ENCODE data around the gene SIK2. TPM values are rescaled to one million over a fixed set of nuclear protein-coding genes. Genes with fewer than 3 reads are reported as not detected.

SIK2 gene
- total RNA-seq, 1 experiment from 2014 or later, result 10.3 TPM

Other genes with a start within 250 kb of the SIK2 start
- gene POU2AF1, start 223.2 kb upstream of the SIK2 start, total RNA-seq (2014; rRNA removed; shearing (Covaris generic); ENCODE audit: low replicate concordance), result not detected in 2 replicates
- gene BTG4, start 90.1 kb upstream of the SIK2 start, total RNA-seq (2014; rRNA removed; shearing (Covaris generic); ENCODE audit: low replicate concordance), result not detected in 2 replicates
- gene HOATZ, start 87.7 kb upstream of the SIK2 start, total RNA-seq (2014; rRNA removed; shearing (Covaris generic); ENCODE audit: low replicate concordance), result not detected in 2 replicates
- gene LAYN, start 61.7 kb upstream of the SIK2 start, total RNA-seq (2014; rRNA removed; shearing (Covaris generic); ENCODE audit: low replicate concordance), result 57.3 and 72.7 TPM in 2 replicates
- 16.1 TPM in 2 replicates for gene PPP2R1B, start 163.9 kb downstream of the SIK2 start, total RNA-seq (2014; rRNA removed; shearing (Covaris generic); ENCODE audit: low replicate concordance)

Measured in MG63 (cell line).